Daoy (cell line): ENCODE results near the gene NELFB. TPM values are rescaled to one million over a fixed set of nuclear protein-coding genes. Genes with fewer than 3 reads are reported as not detected.

Source experiments
- DNase-seq: peaks from one replicate; pipeline ENCODE4 v3.0.0-alpha.2; 2015; ENCODE audit warnings: low read depth
- total RNA-seq: library from RNA; depleted of rRNA; stranded (reverse); fragments of >200 nt; shearing (Covaris generic); gene quantifications from 2 replicates; pipeline ENCODE4 v1.2.3, GENCODE V29; 2014

Gene NELFB
- total RNA-seq, 1 experiment from 2014 or later = 74.7 TPM

GRCh38 chr9:137268538-137269201, 13.5 kb downstream of the NELFB start:
- no peak for DNase-seq

- no peak for DNase-seq
These were observed 14.2 kb downstream of the NELFB start for GRCh38 chr9:137269231-137269772.

- no peak for DNase-seq
These were observed 16.0 kb downstream of the NELFB start for GRCh38 chr9:137270929-137271695.

GRCh38 chr9:137271696-137272076, 16.6 kb downstream of the NELFB start:
- no peak for DNase-seq

GRCh38 chr9:137272241-137273094, 17.3 kb downstream of the NELFB start:
- DNase-seq = no peak

GRCh38 chr9:137273095-137273490, 18.0 kb downstream of the NELFB start:
- DNase-seq = no peak

- no peak for DNase-seq
These were observed 18.6 kb downstream of the NELFB start for GRCh38 chr9:137273611-137274320.

GRCh38 chr9:137275203-137275587, 20.1 kb downstream of the NELFB start:
- no peak for DNase-seq

- peak; percentile 16 for DNase-seq
These were observed 20.7 kb downstream of the NELFB start for GRCh38 chr9:137275588-137276472.

GRCh38 chr9:137276473-137277328, 21.6 kb downstream of the NELFB start:
- DNase-seq = peak; percentile 59

GRCh38 chr9:137277329-137278041, 22.4 kb downstream of the NELFB start, which contains the start of gene TOR4A:
Gene TOR4A, plus strand, starts transcription at chr9:137277726. Its CDS starts 964 bp downstream, at chr9:137278690.
- DNase-seq = peak; percentile 94

GRCh38 chr9:137278061-137278701, 23.1 kb downstream of the NELFB start:
- no peak for DNase-seq

GRCh38 chr9:137278721-137279711, 23.9 kb downstream of the NELFB start:
- no peak for DNase-seq

- DNase-seq = no peak
These were observed 24.8 kb downstream of the NELFB start for GRCh38 chr9:137279741-137280473.

GRCh38 chr9:137280474-137281344, 25.6 kb downstream of the NELFB start:
- peak; percentile 45 for DNase-seq
